HEK293 (cell line): ENCODE measurements around the gene PDCD4.
A peak's percentile ranks its signal among the peaks of the same experiment; 100 is the strongest.
"Not testable (repeated sequence)": the region's sequence is repeated elsewhere in the genome, so short reads cannot be mapped to it uniquely, and the experiment has no call there.

Experiments used
- CTCF ChIA-PET: fragments of 350-600 bp; formaldehyde crosslinking; extraction: SDS; loops from one replicate; lab custom pipeline; 2021; ENCODE audit warnings: antibody characterized with exemption; lab: Yijun Ruan, JAX
- POLR2A ChIA-PET: fragments of 300-600 bp; formaldehyde crosslinking; extraction: SDS; loops from one replicate; lab custom pipeline; 2020; ENCODE audit warnings: antibody characterized with exemption, inconsistent platforms; lab: Yijun Ruan, JAX
- H3K27ac ChIP-seq: fragments of 200-500 bp; sonication (Bioruptor generic); 2 replicates; pipeline ENCODE4 v1.5.1; 2014; ENCODE audit warnings: low read depth, low read length, control low read depth, inconsistent platforms; ENCODE audit errors: extremely low read depth
- H3K36me3 ChIP-seq, 2 experiments: fragments of 200-500 bp in 1 of 2; sonication (Bioruptor generic) in 1 of 2; 1 replicate in 1 of 2; 2 replicates in 1 of 2; pipeline ENCODE4 v1.5.1; 2014 to 2017; ENCODE audit warnings: inconsistent platforms in 2 of 2, low read length in 2 of 2; ENCODE audit not compliant: control insufficient read depth in 2 of 2, insufficient read depth in 1 of 2
- H3K4me1 ChIP-seq: fragments of 200-500 bp; sonication (Bioruptor generic); 2 replicates; pipeline ENCODE4 v1.5.1; 2014; ENCODE audit warnings: mild to moderate bottlenecking, low read length, inconsistent platforms; ENCODE audit not compliant: control insufficient read depth, insufficient read depth
- H3K4me3 ChIP-seq: 2 replicates; pipeline ENCODE4 v1.5.1; 2011; ENCODE audit warnings: low read depth, mild to moderate bottlenecking, control low read depth, low read length, moderate library complexity
- H3K9me3 ChIP-seq: fragments of 200-500 bp; sonication (Bioruptor generic); 2 replicates; pipeline ENCODE4 v1.5.1; 2014; ENCODE audit warnings: low read depth, low read length, inconsistent platforms; ENCODE audit not compliant: control insufficient read depth, insufficient read depth
- GFI1B ChIP-seq: fragments of 450-650 bp; formaldehyde crosslinking; IDR thresholded peaks from 2 replicates; pipeline ENCODE4 v1.5.1; 2016; ENCODE audit warnings: missing biosample characterization, missing genetic modification characterization
- KLF1 ChIP-seq: fragments of 450-650 bp; formaldehyde crosslinking; IDR thresholded peaks from 2 replicates; pipeline ENCODE4 v1.5.1; 2016; ENCODE audit warnings: missing biosample characterization, missing genetic modification characterization
- KLF9 ChIP-seq: fragments of 450-650 bp; formaldehyde crosslinking; IDR thresholded peaks from 2 replicates; pipeline ENCODE4 v1.5.1; 2016; ENCODE audit warnings: missing biosample characterization, missing genetic modification characterization, low read depth
- OSR2 ChIP-seq: fragments of 450-650 bp; formaldehyde crosslinking; IDR thresholded peaks from 2 replicates; pipeline ENCODE4 v1.5.1; 2016; ENCODE audit warnings: missing biosample characterization, missing genetic modification characterization
- SCRT2 ChIP-seq: fragments of 450-650 bp; formaldehyde crosslinking; IDR thresholded peaks from 2 replicates; pipeline ENCODE4 v1.5.1; 2016; ENCODE audit warnings: missing biosample characterization, missing genetic modification characterization
- SP2 ChIP-seq: fragments of 450-650 bp; formaldehyde crosslinking; IDR thresholded peaks from 2 replicates; pipeline ENCODE4 v1.5.1; 2016; ENCODE audit warnings: missing biosample characterization, missing genetic modification characterization
- ZBTB21 ChIP-seq: fragments of 450-650 bp; formaldehyde crosslinking; IDR thresholded peaks from 2 replicates; pipeline ENCODE4 v1.5.1; 2017; ENCODE audit warnings: missing biosample characterization, missing genetic modification characterization
- ZBTB7A ChIP-seq: fragments of 450-650 bp; formaldehyde crosslinking; IDR thresholded peaks from 2 replicates; pipeline ENCODE4 v1.5.1; 2016; ENCODE audit warnings: low read depth, missing biosample characterization, missing genetic modification characterization
- ZFP41 ChIP-seq: fragments of 450-650 bp; formaldehyde crosslinking; IDR thresholded peaks from 2 replicates; pipeline ENCODE4 v1.5.1; 2016; ENCODE audit warnings: missing biosample characterization, missing genetic modification characterization, borderline replicate concordance
- ZNF112 ChIP-seq: fragments of 450-650 bp; formaldehyde crosslinking; IDR thresholded peaks from 2 replicates; pipeline ENCODE4 v1.5.0; 2017; ENCODE audit warnings: missing biosample characterization, missing genetic modification characterization
- ZNF121 ChIP-seq: fragments of 450-650 bp; formaldehyde crosslinking; IDR thresholded peaks from 2 replicates; pipeline ENCODE4 v1.5.1; 2016; ENCODE audit warnings: missing biosample characterization, missing genetic modification characterization
- ZNF157 ChIP-seq: fragments of 450-650 bp; formaldehyde crosslinking; IDR thresholded peaks from 2 replicates; pipeline ENCODE4 v1.5.1; 2016; ENCODE audit warnings: missing biosample characterization, missing genetic modification characterization
- ZNF2 ChIP-seq: fragments of 450-650 bp; formaldehyde crosslinking; IDR thresholded peaks from 2 replicates; pipeline ENCODE4 v1.5.1; 2016; ENCODE audit warnings: missing biosample characterization, missing genetic modification characterization
- ZNF202 ChIP-seq: fragments of 450-650 bp; formaldehyde crosslinking; IDR thresholded peaks from 2 replicates; pipeline ENCODE4 v1.5.1; 2016; ENCODE audit warnings: missing biosample characterization, missing genetic modification characterization, borderline replicate concordance
- ZNF23 ChIP-seq: fragments of 450-650 bp; formaldehyde crosslinking; IDR thresholded peaks from 2 replicates; pipeline ENCODE4 v1.5.1; 2016; ENCODE audit warnings: missing biosample characterization, missing genetic modification characterization, borderline replicate concordance
- ZNF335 ChIP-seq: fragments of 450-650 bp; formaldehyde crosslinking; conservative IDR thresholded peaks from 2 replicates; pipeline ENCODE4 v1.5.1; 2016; ENCODE audit warnings: missing biosample characterization, missing genetic modification characterization
- ZNF558 ChIP-seq: fragments of 450-650 bp; formaldehyde crosslinking; IDR thresholded peaks from 2 replicates; pipeline ENCODE4 v1.5.1; 2016; ENCODE audit warnings: missing biosample characterization, missing genetic modification characterization
- ZNF776 ChIP-seq: fragments of 450-650 bp; formaldehyde crosslinking; IDR thresholded peaks from 2 replicates; pipeline ENCODE4 v1.5.0; 2017; ENCODE audit warnings: missing biosample characterization, missing genetic modification characterization, borderline replicate concordance
- TF ChIP-seq, protein P1 (sequence below): fragments of 450-650 bp; formaldehyde crosslinking; IDR thresholded peaks from 2 replicates; pipeline ENCODE4 v1.5.1; 2017; ENCODE audit warnings: missing biosample characterization, missing genetic modification characterization
- TF ChIP-seq, protein P2 (sequence below): fragments of 450-650 bp; formaldehyde crosslinking; IDR thresholded peaks from 2 replicates; pipeline ENCODE4 v1.5.1; 2017; ENCODE audit warnings: missing biosample characterization, missing genetic modification characterization
- TF ChIP-seq, protein P3 (sequence below): fragments of 450-650 bp; formaldehyde crosslinking; IDR thresholded peaks from 2 replicates; pipeline ENCODE4 v1.5.1; 2016; ENCODE audit warnings: missing biosample characterization, missing genetic modification characterization
- TF ChIP-seq, protein P4 (sequence below): fragments of 450-650 bp; formaldehyde crosslinking; IDR thresholded peaks from 2 replicates; pipeline ENCODE4 v1.5.1; 2016; ENCODE audit warnings: missing biosample characterization, missing genetic modification characterization, low read depth

The PDCD4 gene

DNA sequence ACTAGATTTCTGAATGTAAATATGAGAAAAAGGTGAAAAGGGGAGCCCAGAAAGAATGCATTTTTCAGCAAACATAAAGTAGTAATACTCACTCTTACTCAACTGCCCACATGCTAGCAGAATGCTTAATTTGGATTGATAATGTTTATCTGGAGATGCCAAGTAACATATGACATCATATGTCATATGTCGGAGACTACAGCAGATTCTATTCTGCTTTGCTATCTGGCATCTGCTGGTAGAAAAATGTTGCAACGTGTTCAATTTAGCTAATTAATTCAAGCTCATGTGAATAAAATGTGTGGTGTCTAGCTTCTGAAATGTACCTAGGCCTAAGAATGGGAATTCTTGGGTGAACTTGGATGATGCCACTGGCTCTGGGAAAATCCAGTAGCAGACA is 42.7 kb downstream of the PDCD4 start (continued):
- TF ChIP-seq OSR2 (tag by site-specific recombination) (no peak), ZNF776 (tag by site-specific recombination) (no peak)
- TF ChIP-seq, protein P1, sequence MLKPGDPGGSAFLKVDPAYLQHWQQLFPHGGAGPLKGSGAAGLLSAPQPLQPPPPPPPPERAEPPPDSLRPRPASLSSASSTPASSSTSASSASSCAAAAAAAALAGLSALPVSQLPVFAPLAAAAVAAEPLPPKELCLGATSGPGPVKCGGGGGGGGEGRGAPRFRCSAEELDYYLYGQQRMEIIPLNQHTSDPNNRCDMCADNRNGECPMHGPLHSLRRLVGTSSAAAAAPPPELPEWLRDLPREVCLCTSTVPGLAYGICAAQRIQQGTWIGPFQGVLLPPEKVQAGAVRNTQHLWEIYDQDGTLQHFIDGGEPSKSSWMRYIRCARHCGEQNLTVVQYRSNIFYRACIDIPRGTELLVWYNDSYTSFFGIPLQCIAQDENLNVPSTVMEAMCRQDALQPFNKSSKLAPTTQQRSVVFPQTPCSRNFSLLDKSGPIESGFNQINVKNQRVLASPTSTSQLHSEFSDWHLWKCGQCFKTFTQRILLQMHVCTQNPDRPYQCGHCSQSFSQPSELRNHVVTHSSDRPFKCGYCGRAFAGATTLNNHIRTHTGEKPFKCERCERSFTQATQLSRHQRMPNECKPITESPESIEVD (tag by site-specific recombination), result peak; percentile 25; the same call in 1 of the 2 replicates

DNA sequence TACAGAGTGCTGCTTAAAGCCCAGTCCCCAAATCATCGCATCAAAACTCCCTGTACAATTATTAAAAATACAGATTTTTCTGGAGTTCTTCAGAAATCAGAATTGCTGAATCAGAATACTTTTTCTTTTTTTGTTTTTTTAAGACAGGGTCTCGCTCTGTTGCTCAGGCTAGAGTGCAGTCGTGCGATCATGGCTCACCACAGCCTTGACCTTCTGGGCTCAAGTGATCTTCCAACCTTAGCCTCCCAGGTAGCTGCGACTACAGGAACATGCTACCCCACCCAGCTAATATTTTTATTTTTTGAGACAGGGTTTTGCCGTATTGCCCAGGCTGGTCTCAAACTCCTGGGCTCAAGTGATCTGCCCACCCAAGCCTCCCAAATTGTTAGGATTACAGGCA is 43.3 kb downstream of the PDCD4 start:
- ChIA-PET CTCF (no interaction called here), POLR2A (no interaction called here)
- Histone ChIP-seq H3K4me3 (no peak overlapping the region), H3K4me1 (peaks cover 17% of the 10 kb centered on the region), H3K27ac (no peak overlapping the region), H3K9me3 (no peaks in the 10 kb centered on the region), H3K36me3 (no peaks in the 10 kb centered on the region)
- TF ChIP-seq ZNF558 (tag by site-specific recombination) (no peak), ZBTB21 (tag by site-specific recombination) (no peak), ZFP41 (no peak)

DNA sequence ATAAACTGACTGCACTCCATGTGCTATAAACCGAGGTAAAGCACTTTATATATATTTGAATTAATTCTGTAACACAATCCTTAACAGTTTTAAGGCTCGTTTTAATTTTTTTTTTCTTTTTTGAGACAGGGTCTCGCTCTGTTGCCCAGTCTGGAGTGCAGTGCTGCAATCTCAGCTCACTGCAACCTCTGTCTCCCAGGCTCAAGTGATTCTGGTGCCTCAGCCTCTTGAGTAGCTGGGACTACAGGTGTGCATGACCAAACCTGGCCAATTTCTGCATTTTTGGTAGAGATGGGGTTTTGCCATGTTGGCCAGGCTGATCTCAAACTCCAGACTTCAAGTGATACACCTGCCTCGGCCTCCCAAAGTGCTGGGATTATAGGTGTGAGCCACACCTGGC is 43.9 kb downstream of the PDCD4 start:
- H3K36me3 ChIP-seq, H3K9me3 ChIP-seq, CTCF ChIA-PET, H3K4me3 ChIP-seq, POLR2A ChIA-PET, H3K27ac ChIP-seq: not testable (repeated sequence)
- TF ChIP-seq ZNF121 (tag by site-specific recombination) (peak; percentile 96), SCRT2 (tag by site-specific recombination) (peak; percentile 9; the same call in 1 of the 2 replicates)
- peaks cover 17% of the 10 kb centered on the region for H3K4me1 ChIP-seq

DNA sequence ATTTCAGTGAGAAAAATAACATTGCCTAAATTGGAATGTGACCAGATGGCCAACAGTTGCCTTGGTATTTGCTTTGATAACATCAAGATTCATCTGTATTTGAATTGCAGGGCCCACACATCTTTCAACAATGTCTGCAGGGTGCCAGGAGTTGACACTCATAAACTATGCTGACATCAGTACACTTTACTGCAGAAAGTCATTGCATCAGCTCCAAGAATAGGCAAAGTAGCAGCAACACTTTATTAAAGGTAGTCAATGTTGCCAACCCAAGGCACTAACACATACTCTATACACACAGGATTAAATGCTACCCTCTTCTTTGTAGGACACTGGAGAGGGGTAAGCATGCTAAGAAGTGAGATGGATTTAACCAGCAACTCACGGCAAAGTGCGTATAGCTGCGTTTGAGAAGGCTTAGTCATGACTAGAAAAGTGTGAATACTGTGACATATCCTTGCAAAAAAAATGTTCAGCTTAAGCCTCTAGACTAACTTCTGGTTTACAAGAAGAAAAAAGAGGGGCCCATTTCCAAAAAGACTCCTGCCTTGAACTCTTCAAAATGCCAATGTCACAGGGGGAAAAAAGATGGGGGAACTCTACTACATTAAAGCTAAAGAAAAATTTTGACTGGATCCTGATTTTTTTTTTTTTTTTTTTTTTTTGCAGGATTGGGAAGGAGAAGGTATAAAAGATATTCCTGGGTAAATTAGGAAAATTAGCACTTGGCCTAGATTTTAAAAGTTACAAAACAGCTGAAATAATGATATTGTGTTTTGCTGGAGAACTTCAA is 45.0 kb downstream of the PDCD4 start:
- Histone ChIP-seq H3K4me3 (no peak overlapping the region), H3K27ac (peak overlapping the region; percentile 63), H3K36me3 (no peaks in the 10 kb centered on the region), H3K9me3 (no peaks in the 10 kb centered on the region), H3K4me1 (peaks cover 21% of the 10 kb centered on the region)
- ChIA-PET CTCF (interaction anchor here (0.7 to 1.6 kb wide), 3 partner anchors 12 to 26 kb away, joined by 3 to 4 read pairs (median 3); no protein-coding TSS in a partner anchor), POLR2A (interaction anchor here (0.6 to 2.9 kb wide), 3 partner anchors 9 to 114 kb away, joined by 4 to 15 read pairs (median 6); no protein-coding TSS in a partner anchor)
- TF ChIP-seq GFI1B (tag by site-specific recombination) (peak; percentile 79), ZNF202 (tag by site-specific recombination) (no peak), ZNF121 (tag by site-specific recombination) (no peak), ZNF112 (tag by site-specific recombination) (no peak), ZNF157 (tag by site-specific recombination) (no peak), ZNF335 (peak; percentile 77), ZBTB7A (tag by site-specific recombination) (no peak), SP2 (tag by site-specific recombination) (no peak), ZNF23 (tag by site-specific recombination) (no peak), KLF9 (tag by site-specific recombination) (no peak), KLF1 (tag by site-specific recombination) (no peak), ZNF2 (peak; percentile 92)
- TF ChIP-seq, protein P2, sequence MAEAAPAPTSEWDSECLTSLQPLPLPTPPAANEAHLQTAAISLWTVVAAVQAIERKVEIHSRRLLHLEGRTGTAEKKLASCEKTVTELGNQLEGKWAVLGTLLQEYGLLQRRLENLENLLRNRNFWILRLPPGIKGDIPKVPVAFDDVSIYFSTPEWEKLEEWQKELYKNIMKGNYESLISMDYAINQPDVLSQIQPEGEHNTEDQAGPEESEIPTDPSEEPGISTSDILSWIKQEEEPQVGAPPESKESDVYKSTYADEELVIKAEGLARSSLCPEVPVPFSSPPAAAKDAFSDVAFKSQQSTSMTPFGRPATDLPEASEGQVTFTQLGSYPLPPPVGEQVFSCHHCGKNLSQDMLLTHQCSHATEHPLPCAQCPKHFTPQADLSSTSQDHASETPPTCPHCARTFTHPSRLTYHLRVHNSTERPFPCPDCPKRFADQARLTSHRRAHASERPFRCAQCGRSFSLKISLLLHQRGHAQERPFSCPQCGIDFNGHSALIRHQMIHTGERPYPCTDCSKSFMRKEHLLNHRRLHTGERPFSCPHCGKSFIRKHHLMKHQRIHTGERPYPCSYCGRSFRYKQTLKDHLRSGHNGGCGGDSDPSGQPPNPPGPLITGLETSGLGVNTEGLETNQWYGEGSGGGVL (tag by site-specific recombination), result peak; percentile 72; the same call in 1 of the 2 replicates
- TF ChIP-seq, protein P3, sequence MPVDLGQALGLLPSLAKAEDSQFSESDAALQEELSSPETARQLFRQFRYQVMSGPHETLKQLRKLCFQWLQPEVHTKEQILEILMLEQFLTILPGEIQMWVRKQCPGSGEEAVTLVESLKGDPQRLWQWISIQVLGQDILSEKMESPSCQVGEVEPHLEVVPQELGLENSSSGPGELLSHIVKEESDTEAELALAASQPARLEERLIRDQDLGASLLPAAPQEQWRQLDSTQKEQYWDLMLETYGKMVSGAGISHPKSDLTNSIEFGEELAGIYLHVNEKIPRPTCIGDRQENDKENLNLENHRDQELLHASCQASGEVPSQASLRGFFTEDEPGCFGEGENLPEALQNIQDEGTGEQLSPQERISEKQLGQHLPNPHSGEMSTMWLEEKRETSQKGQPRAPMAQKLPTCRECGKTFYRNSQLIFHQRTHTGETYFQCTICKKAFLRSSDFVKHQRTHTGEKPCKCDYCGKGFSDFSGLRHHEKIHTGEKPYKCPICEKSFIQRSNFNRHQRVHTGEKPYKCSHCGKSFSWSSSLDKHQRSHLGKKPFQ (tag by site-specific recombination), result peak; percentile 96
- TF ChIP-seq, protein P4, sequence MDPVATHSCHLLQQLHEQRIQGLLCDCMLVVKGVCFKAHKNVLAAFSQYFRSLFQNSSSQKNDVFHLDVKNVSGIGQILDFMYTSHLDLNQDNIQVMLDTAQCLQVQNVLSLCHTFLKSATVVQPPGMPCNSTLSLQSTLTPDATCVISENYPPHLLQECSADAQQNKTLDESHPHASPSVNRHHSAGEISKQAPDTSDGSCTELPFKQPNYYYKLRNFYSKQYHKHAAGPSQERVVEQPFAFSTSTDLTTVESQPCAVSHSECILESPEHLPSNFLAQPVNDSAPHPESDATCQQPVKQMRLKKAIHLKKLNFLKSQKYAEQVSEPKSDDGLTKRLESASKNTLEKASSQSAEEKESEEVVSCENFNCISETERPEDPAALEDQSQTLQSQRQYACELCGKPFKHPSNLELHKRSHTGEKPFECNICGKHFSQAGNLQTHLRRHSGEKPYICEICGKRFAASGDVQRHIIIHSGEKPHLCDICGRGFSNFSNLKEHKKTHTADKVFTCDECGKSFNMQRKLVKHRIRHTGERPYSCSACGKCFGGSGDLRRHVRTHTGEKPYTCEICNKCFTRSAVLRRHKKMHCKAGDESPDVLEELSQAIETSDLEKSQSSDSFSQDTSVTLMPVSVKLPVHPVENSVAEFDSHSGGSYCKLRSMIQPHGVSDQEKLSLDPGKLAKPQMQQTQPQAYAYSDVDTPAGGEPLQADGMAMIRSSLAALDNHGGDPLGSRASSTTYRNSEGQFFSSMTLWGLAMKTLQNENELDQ (tag by site-specific recombination), result no peak
